ENCODE results near the gene SRRM2. TPM values are rescaled to one million over a fixed set of nuclear protein-coding genes. Genes with fewer than 3 reads are reported as not detected.

Gene SRRM2
- total and polyA plus RNA-seq, 5 donors from 2014 or later = 29.8 to 1,344 (median 38.6) TPM

- no peaks in the 10 kb centered on the region for H3K4me1 ChIP-seq (ENCODE audit: control insufficient read depth, insufficient read depth, low read length, poor library complexity, severe bottlenecking)
- no peak overlapping the region for H3K27ac ChIP-seq (ENCODE audit: insufficient read depth, low read length, poor library complexity, severe bottlenecking)
- Mint-ChIP-seq H3K4me1 (no peaks in the 10 kb centered on the region), H3K27ac (no peak overlapping the region), H3K4me3 (no peak overlapping the region), H3K9me3 (peaks cover 0 to 13% (median 3%) of the 10 kb centered on the region in 7 donors), H3K27me3 (peaks cover 30% of the 10 kb centered on the region), H3K36me3 (no peaks in the 10 kb centered on the region)
- H3K9me3 ChIP-seq (ENCODE audit: control insufficient read depth in 2 of 2, low read length in 2 of 2) = peaks cover 2 to 18% of the 10 kb centered on the region in 2 experiments
- no peaks in the 10 kb centered on the region for H3K36me3 ChIP-seq (ENCODE audit: control insufficient read depth, insufficient read depth, low read length)
- no peak for ATAC-seq (ENCODE audit: low read depth in 2 of 2)
- H3K27me3 ChIP-seq (ENCODE audit: control insufficient read depth, insufficient read depth, low read length) = no peaks in the 10 kb centered on the region
- no peak overlapping the region for H3K4me3 ChIP-seq (ENCODE audit: low read depth, low read length)
- DNase-seq = no peak
Observed at GRCh38 chr16:2806286-2806685, 53.8 kb downstream of the SRRM2 start.

GRCh38 chr16:2808181-2808580 is 55.7 kb downstream of the SRRM2 start:
- Mint-ChIP-seq H3K36me3 (no peaks in the 10 kb centered on the region), H3K27ac (no peak overlapping the region), H3K27me3 (peaks cover 26% of the 10 kb centered on the region), H3K9me3 (peaks cover 0 to 13% (median 3%) of the 10 kb centered on the region in 7 donors), H3K4me3 (no peak overlapping the region), H3K4me1 (no peaks in the 10 kb centered on the region)
- Histone ChIP-seq H3K27me3 (ENCODE audit: control insufficient read depth, insufficient read depth, low read length) (no peaks in the 10 kb centered on the region), H3K9me3 (ENCODE audit: control insufficient read depth in 2 of 2, low read length in 2 of 2) (peaks cover 2 to 15% of the 10 kb centered on the region in 2 experiments), H3K36me3 (ENCODE audit: control insufficient read depth, insufficient read depth, low read length) (no peaks in the 10 kb centered on the region), H3K4me1 (ENCODE audit: control insufficient read depth, insufficient read depth, low read length, poor library complexity, severe bottlenecking) (no peaks in the 10 kb centered on the region), H3K27ac (ENCODE audit: insufficient read depth, low read length, poor library complexity, severe bottlenecking) (no peak overlapping the region), H3K4me3 (ENCODE audit: low read depth, low read length) (no peak overlapping the region)
- ATAC-seq (ENCODE audit: low read depth in 2 of 2) (no peak), DNase-seq (no peak)

DNA sequence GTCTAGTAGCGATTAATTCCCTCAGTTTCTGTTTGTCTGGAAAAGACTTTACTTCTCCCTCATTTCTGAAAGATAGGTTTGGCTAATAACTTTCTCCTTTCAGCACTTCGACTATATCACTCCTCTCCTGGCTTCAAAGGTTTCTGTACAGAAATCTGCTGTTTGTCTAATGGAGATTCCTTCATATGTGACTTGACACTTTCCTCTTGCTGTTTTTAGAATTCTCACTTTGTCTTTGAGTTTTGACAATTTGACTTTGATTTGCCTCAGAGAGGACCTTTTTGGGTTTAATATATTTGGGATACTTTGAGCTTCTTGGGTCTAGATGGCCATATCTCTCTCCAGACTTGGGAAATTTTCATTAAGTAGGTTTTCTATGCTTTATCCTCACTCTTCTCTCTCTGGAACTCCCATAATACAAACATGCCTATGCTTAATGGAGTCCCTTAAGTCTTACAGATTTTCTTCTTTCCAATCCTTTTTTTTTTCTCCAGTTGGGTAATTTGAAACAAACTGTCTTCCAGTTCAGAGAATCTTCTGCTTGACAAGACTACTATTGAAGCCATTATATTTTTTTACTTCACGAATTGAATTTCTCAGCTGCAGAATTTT is 56.8 kb downstream of the SRRM2 start:
- Histone ChIP-seq H3K4me1 (ENCODE audit: control insufficient read depth, insufficient read depth, low read length, poor library complexity, severe bottlenecking) (no peaks in the 10 kb centered on the region), H3K9me3 (ENCODE audit: control insufficient read depth in 2 of 2, low read length in 2 of 2) (peaks cover 0 to 8% of the 10 kb centered on the region in 2 experiments), H3K4me3 (ENCODE audit: low read depth, low read length) (no peak overlapping the region), H3K36me3 (ENCODE audit: control insufficient read depth, insufficient read depth, low read length) (no peaks in the 10 kb centered on the region), H3K27me3 (ENCODE audit: control insufficient read depth, insufficient read depth, low read length) (no peaks in the 10 kb centered on the region), H3K27ac (ENCODE audit: insufficient read depth, low read length, poor library complexity, severe bottlenecking) (no peak overlapping the region)
- peaks cover 0 to 5% (median 2%) of the 10 kb centered on the region in 7 donors for H3K9me3 Mint-ChIP-seq
- DNase-seq (no peak), ATAC-seq (ENCODE audit: low read depth in 2 of 2) (no peak)
- H3K27me3 Mint-ChIP-seq = peaks cover 25% of the 10 kb centered on the region
- no peak overlapping the region for H3K4me3 Mint-ChIP-seq
- no peaks in the 10 kb centered on the region for H3K36me3 Mint-ChIP-seq
- H3K4me1 Mint-ChIP-seq = no peaks in the 10 kb centered on the region
- no peak overlapping the region for H3K27ac Mint-ChIP-seq

GRCh38 chr16:2810651-2811050 is 58.2 kb downstream of the SRRM2 start:
- ATAC-seq (ENCODE audit: low read depth in 2 of 2) = no peak
- Mint-ChIP-seq H3K27ac (no peak overlapping the region), H3K36me3 (no peaks in the 10 kb centered on the region), H3K9me3 (peaks cover 0 to 2% (median 0%) of the 10 kb centered on the region in 7 donors), H3K4me3 (no peak overlapping the region), H3K4me1 (no peaks in the 10 kb centered on the region), H3K27me3 (peaks cover 25% of the 10 kb centered on the region)
- no peaks in the 10 kb centered on the region for H3K9me3 ChIP-seq (ENCODE audit: control insufficient read depth in 2 of 2, low read length in 2 of 2)
- no peak for DNase-seq
- H3K27me3 ChIP-seq (ENCODE audit: control insufficient read depth, insufficient read depth, low read length) = no peaks in the 10 kb centered on the region
- H3K36me3 ChIP-seq (ENCODE audit: control insufficient read depth, insufficient read depth, low read length) = no peaks in the 10 kb centered on the region
- H3K4me1 ChIP-seq (ENCODE audit: control insufficient read depth, insufficient read depth, low read length, poor library complexity, severe bottlenecking) = no peaks in the 10 kb centered on the region
- H3K4me3 ChIP-seq (ENCODE audit: low read depth, low read length) = no peak overlapping the region
- H3K27ac ChIP-seq (ENCODE audit: insufficient read depth, low read length, poor library complexity, severe bottlenecking) = no peak overlapping the region

GRCh38 chr16:2811703-2812471 is 59.4 kb downstream of the SRRM2 start:
- no peak for ATAC-seq (ENCODE audit: low read depth in 2 of 2)
- peaks cover 20% of the 10 kb centered on the region for H3K27me3 Mint-ChIP-seq
- H3K4me3 ChIP-seq (ENCODE audit: low read depth, low read length) = no peak overlapping the region

DNA sequence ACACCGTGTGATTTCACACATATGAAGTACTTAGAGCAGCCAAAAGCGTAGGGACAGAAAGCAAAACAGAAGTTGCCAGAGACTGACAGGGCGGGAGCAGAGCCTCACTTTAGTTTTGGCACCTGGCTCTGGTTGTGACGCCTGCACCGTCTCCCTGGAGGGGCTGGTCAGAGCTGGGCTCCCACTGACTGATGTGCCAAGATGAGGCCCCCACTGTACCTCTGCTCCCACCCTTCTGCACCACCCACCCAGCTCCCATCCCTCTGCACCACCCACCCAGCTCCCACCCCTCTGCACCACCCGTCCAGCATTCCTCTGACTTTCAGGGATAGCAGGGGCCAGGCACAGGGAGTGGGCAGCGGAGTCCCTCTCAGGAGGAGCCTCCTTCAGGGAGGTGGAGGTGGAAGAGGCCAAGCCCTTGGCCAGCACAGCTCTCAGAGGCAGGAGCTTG is 61.4 kb downstream of the SRRM2 start:
- Histone ChIP-seq H3K4me1 (ENCODE audit: control insufficient read depth, insufficient read depth, low read length, poor library complexity, severe bottlenecking) (no peaks in the 10 kb centered on the region), H3K4me3 (ENCODE audit: low read depth, low read length) (no peak overlapping the region), H3K27ac (ENCODE audit: insufficient read depth, low read length, poor library complexity, severe bottlenecking) (no peak overlapping the region), H3K27me3 (ENCODE audit: control insufficient read depth, insufficient read depth, low read length) (no peaks in the 10 kb centered on the region), H3K9me3 (ENCODE audit: control insufficient read depth in 2 of 2, low read length in 2 of 2) (no peaks in the 10 kb centered on the region), H3K36me3 (ENCODE audit: control insufficient read depth, insufficient read depth, low read length) (no peaks in the 10 kb centered on the region)
- ATAC-seq (ENCODE audit: low read depth in 2 of 2) (no peak), DNase-seq (no peak)
- peaks cover 0 to 4% (median 0%) of the 10 kb centered on the region in 4 donors for H3K4me1 Mint-ChIP-seq
- no peak overlapping the region for H3K4me3 Mint-ChIP-seq
- H3K27ac Mint-ChIP-seq = no peak overlapping the region
- peaks cover 11% of the 10 kb centered on the region for H3K27me3 Mint-ChIP-seq
- peaks cover 0 to 2% (median 0%) of the 10 kb centered on the region in 7 donors for H3K9me3 Mint-ChIP-seq
- H3K36me3 Mint-ChIP-seq = no peaks in the 10 kb centered on the region

More at GRCh38 chr16:2811703-2812471, 59.4 kb downstream of the SRRM2 start:
- Mint-ChIP-seq H3K27ac (no peak overlapping the region), H3K36me3 (no peaks in the 10 kb centered on the region), H3K4me1 (peaks cover 0 to 2% (median 0%) of the 10 kb centered on the region in 4 donors), H3K9me3 (peaks cover 0 to 2% (median 0%) of the 10 kb centered on the region in 7 donors), H3K4me3 (no peak overlapping the region)
- DNase-seq = no peak
- Histone ChIP-seq H3K27me3 (ENCODE audit: control insufficient read depth, insufficient read depth, low read length) (no peaks in the 10 kb centered on the region), H3K9me3 (ENCODE audit: control insufficient read depth in 2 of 2, low read length in 2 of 2) (no peaks in the 10 kb centered on the region), H3K27ac (ENCODE audit: insufficient read depth, low read length, poor library complexity, severe bottlenecking) (no peak overlapping the region), H3K36me3 (ENCODE audit: control insufficient read depth, insufficient read depth, low read length) (no peaks in the 10 kb centered on the region), H3K4me1 (ENCODE audit: control insufficient read depth, insufficient read depth, low read length, poor library complexity, severe bottlenecking) (no peaks in the 10 kb centered on the region)

DNA sequence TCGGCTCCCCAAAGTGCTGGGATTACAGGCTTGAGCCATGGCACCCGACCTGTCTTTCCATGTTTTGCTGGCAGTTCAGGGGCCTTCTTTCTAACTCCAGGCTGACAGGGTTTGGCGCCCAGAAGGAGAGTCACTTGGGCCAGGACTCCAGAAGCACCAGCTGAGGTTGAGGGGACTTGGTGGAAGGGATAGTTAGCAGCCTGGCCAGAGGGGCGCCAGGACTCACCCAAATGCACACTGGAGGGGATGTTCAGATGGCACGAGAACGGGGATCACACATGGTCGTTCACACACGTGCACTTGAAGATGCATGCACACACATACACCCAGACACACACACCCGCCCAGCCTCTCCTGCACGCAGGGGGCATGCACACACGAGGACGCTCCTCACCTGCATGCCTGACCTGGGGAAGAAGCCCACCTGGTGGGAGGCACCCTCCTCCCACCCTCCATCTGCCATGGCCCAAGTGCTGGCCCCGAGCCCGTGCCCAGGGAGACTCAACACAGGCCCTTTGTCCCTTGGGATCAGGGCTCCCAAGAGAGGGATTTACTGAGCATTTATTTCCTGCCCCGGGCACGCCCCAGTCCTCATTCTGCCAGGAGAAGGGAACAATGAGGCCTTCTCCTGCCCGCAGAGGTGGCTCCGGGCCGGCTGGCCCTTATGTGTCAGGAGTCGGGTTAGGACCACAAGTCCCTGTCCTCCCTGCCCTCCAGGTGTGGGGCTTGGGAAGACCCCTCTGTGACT is 62.3 kb downstream of the SRRM2 start:
- Mint-ChIP-seq H3K9me3 (no peaks in the 10 kb centered on the region), H3K4me3 (no peak overlapping the region), H3K4me1 (peaks cover 0 to 4% (median 0%) of the 10 kb centered on the region in 4 donors), H3K27ac (no peak overlapping the region), H3K27me3 (peaks cover 2% of the 10 kb centered on the region), H3K36me3 (no peaks in the 10 kb centered on the region)
- Histone ChIP-seq H3K9me3 (ENCODE audit: control insufficient read depth in 2 of 2, low read length in 2 of 2) (no peaks in the 10 kb centered on the region), H3K27me3 (ENCODE audit: control insufficient read depth, insufficient read depth, low read length) (no peaks in the 10 kb centered on the region), H3K27ac (ENCODE audit: insufficient read depth, low read length, poor library complexity, severe bottlenecking) (no peak overlapping the region), H3K4me3 (ENCODE audit: low read depth, low read length) (no peak overlapping the region), H3K36me3 (ENCODE audit: control insufficient read depth, insufficient read depth, low read length) (no peaks in the 10 kb centered on the region), H3K4me1 (ENCODE audit: control insufficient read depth, insufficient read depth, low read length, poor library complexity, severe bottlenecking) (no peaks in the 10 kb centered on the region)
- no peak for ATAC-seq (ENCODE audit: low read depth in 2 of 2)
- no peak for DNase-seq

Data from CD4-positive, CD25-positive, alpha-beta regulatory T cell (primary cell).